PC-9 (cell line): ENCODE measurements around the gene CLEC16A. TPM values are rescaled to one million over a fixed set of nuclear protein-coding genes. Genes with fewer than 3 reads are reported as not detected.

Source experiments
- Bru-seq: library from RNA; stranded (reverse); fragments of 400-500 nt; gene quantifications from one replicate; lab custom pipeline; 2021; lab: Mats Ljungman, UMichigan
- BruChase-seq, 2 experiments: library from RNA; stranded (reverse); fragments of 400-500 nt; gene quantifications; one replicate each; lab custom pipeline; 2021; lab: Mats Ljungman, UMichigan
- BruUV-seq: library from RNA; stranded (reverse); fragments of 400-500 nt; replicated peaks from 2 replicates; lab custom pipeline; 2021; lab: Mats Ljungman, UMichigan
- CTCF ChIA-PET: fragments of 300-600 bp; sonication (Branson Sonifier 250); formaldehyde crosslinking; loops from one replicate; lab custom pipeline; 2022; ENCODE audit warnings: antibody characterized with exemption; lab: Charles Lee
- POLR2A ChIA-PET: fragments of 300-600 bp; sonication (Branson Sonifier 250); formaldehyde crosslinking; loops from one replicate; lab custom pipeline; 2022; ENCODE audit warnings: antibody characterized with exemption; ENCODE audit not compliant: unreplicated experiment; lab: Charles Lee
- DNase-seq, 2 experiments: peaks; one replicate each; pipeline versions ENCODE4 v3.0.0 to v3.0.0-alpha.2; 2015 to 2022; ENCODE audit warnings: mixed read lengths in 1 of 2
- H2AFZ ChIP-seq: fragments of 200-600 bp; sonication (generic); 2 replicates; pipeline ENCODE4 v1.8.1; 2017; ENCODE audit warnings: antibody characterized with exemption
- H3F3A ChIP-seq: fragments of 200-600 bp; sonication (generic); 2 replicates; pipeline ENCODE4 v1.8.1; 2017; ENCODE audit warnings: antibody characterized with exemption, mild to moderate bottlenecking, low read depth; ENCODE audit not compliant: insufficient read depth
- H3K27ac ChIP-seq: fragments of 200-600 bp; sonication (generic); 2 replicates; pipeline ENCODE4 v1.6.1; 2016; ENCODE audit warnings: mixed run types
- H3K27me3 ChIP-seq: fragments of 200-600 bp; sonication (generic); 2 replicates; pipeline ENCODE4 v1.6.1; 2016; ENCODE audit warnings: low read depth, mixed run types; ENCODE audit not compliant: insufficient read depth
- H3K36me3 ChIP-seq: fragments of 200-600 bp; sonication (generic); 2 replicates; pipeline ENCODE4 v1.6.1; 2016; ENCODE audit warnings: low read depth, mixed run types
- H3K4me1 ChIP-seq: fragments of 200-600 bp; sonication (generic); replicated peaks from 2 replicates; pipeline ENCODE4 v1.6.1; 2016; ENCODE audit warnings: mixed run types; ENCODE audit not compliant: insufficient read depth
- H3K4me2 ChIP-seq: fragments of 200-600 bp; sonication (generic); 2 replicates; pipeline ENCODE4 v1.6.1; 2017; ENCODE audit warnings: mixed run types
- H3K4me3 ChIP-seq: fragments of 200-600 bp; sonication (generic); 2 replicates; pipeline ENCODE4 v1.6.1; 2016; ENCODE audit warnings: mixed run types
- H3K79me2 ChIP-seq: fragments of 200-600 bp; sonication (generic); 2 replicates; pipeline ENCODE4 v1.6.1; 2017; ENCODE audit warnings: low read depth, mixed run types
- H3K9me2 ChIP-seq: fragments of 200-600 bp; sonication (generic); 2 replicates; pipeline ENCODE4 v1.8.1; 2017; ENCODE audit warnings: mild to moderate bottlenecking; ENCODE audit not compliant: insufficient read depth
- H3K9me3 ChIP-seq: fragments of 200-600 bp; sonication (generic); 2 replicates; pipeline ENCODE4 v1.8.1; 2016; ENCODE audit warnings: low read depth; ENCODE audit not compliant: insufficient read depth
- H4K20me1 ChIP-seq: fragments of 200-600 bp; sonication (generic); 2 replicates; pipeline ENCODE4 v1.8.1; 2017; ENCODE audit not compliant: insufficient read depth
- CTCF ChIP-seq: fragments of 200-600 bp; sonication (generic); conservative IDR thresholded peaks from 2 replicates; pipeline ENCODE4 v1.6.1; 2017; ENCODE audit warnings: mixed run types, antibody characterized with exemption, mild to moderate bottlenecking, moderate library complexity
- EZH2 ChIP-seq: fragments of 200-600 bp; sonication (generic); IDR thresholded peaks from 2 replicates; pipeline ENCODE4 v1.8.0; 2017; ENCODE audit warnings: antibody characterized with exemption, low read depth
- intact Hi-C: fragments of 100-400 bp; cut with micrococcal nuclease; formaldehyde crosslinking; loops from one replicate; pipeline ENCODE4 v1.10.0; 2022; ENCODE audit not compliant: unreplicated experiment
- long read RNA-seq: library from polyadenylated mRNA; stranded (forward); transcript quantifications from one replicate; pipeline ENCODE4 v2.0.0, GENCODE V29; 2022
- total RNA-seq: library from RNA; stranded (reverse); gene quantifications from 2 replicates; pipeline ENCODE4 v1.2.3, GENCODE V29; 2021

CLEC16A gene
- 34.9 and 45.0 TPM in 2 replicates for total RNA-seq
- percentile 69 among the genes with signal in this experiment for Bru-seq, nascent RNA
- BruChase-seq, experiment 1, labeled RNA remaining after a 2-hour chase: percentile 70 among the genes with signal in this experiment
- percentile 70 among the genes with signal in this experiment for BruChase-seq, experiment 2, labeled RNA remaining after a 6-hour chase
- long read RNA-seq, partial matches to known transcripts: 12 of 24 reads
- long read RNA-seq, other reads (novel, unspliced or antisense): 11 of 24 reads

GRCh38 chr16:10944249-10945064, at the start of gene CLEC16A:
Gene CLEC16A (plus strand): TSS chr16:10944564. CDS start chr16:10944718, 154 bp downstream.
- peaks cover 60% of the 10 kb centered on the region for H3K79me2 ChIP-seq

GRCh38 chr16:10895053-10895946, 49.1 kb upstream of the CLEC16A start:
- intact Hi-C loops: no loop called here
- H3K9me3 ChIP-seq: no peaks in the 10 kb centered on the region
- no peak overlapping the region for H3K27ac ChIP-seq
- H2AFZ ChIP-seq: no peak overlapping the region
- no peak overlapping the region for H3K4me3 ChIP-seq
- H3K27me3 ChIP-seq: peaks cover 16% of the 10 kb centered on the region
- no peaks in the 10 kb centered on the region for H3K36me3 ChIP-seq
- no peaks in the 10 kb centered on the region for H4K20me1 ChIP-seq
- DNase-seq: peak in 1 of 2 experiments; percentile 36
- H3F3A ChIP-seq: no peaks in the 10 kb centered on the region
- no peaks in the 10 kb centered on the region for H3K79me2 ChIP-seq
- POLR2A ChIA-PET: interaction anchor here (0.6 kb wide), 1 partner anchor 12 kb away, joined by 5 read pairs; no protein-coding TSS in a partner anchor
- no peak overlapping the region for H3K4me2 ChIP-seq
- H3K4me1 ChIP-seq: no peaks in the 10 kb centered on the region
- CTCF ChIA-PET: no interaction called here
- H3K9me2 ChIP-seq: no peaks in the 10 kb centered on the region
- no TSS peak for BruUV-seq
- TF ChIP-seq EZH2: no peak
- no peak for TF ChIP-seq CTCF

More at GRCh38 chr16:10944249-10945064, at the start of gene CLEC16A:
- Histone ChIP-seq H3F3A (no peaks in the 10 kb centered on the region), H4K20me1 (peaks cover 13% of the 10 kb centered on the region), H2AFZ (peak within 1 kb of the TSS; percentile 95), H3K9me3 (no peaks in the 10 kb centered on the region), H3K27me3 (no peaks in the 10 kb centered on the region), H3K36me3 (no peaks in the 10 kb centered on the region; the same call in 1 of the 2 replicates), H3K27ac (no peak within 1 kb of the TSS), H3K9me2 (no peaks in the 10 kb centered on the region), H3K4me3 (peak within 1 kb of the TSS; percentile 92), H3K4me1 (peaks cover 53% of the 10 kb centered on the region), H3K4me2 (peak within 1 kb of the TSS; percentile 97)
- ChIA-PET POLR2A (interaction anchor here (0.6 to 0.7 kb wide), 2 partner anchors 20 to 952 kb away, joined by 4 to 5 read pairs; no protein-coding TSS in a partner anchor), CTCF (interaction anchor here (0.6 to 1.0 kb wide), 3 partner anchors 174 to 430 kb away, joined by 4 to 7 read pairs (median 4); no protein-coding TSS in a partner anchor)
- TSS peak; percentile 42 for BruUV-seq
- intact Hi-C loops: no loop called here
- peak; percentile 87 to 99 for DNase-seq
- TF ChIP-seq CTCF (peak; percentile 29; the same call in 1 of the 2 replicates), EZH2 (no peak)

- Histone ChIP-seq H3K27me3 (peaks cover 19% of the 10 kb centered on the region), H3K9me2 (no peaks in the 10 kb centered on the region), H3K79me2 (no peaks in the 10 kb centered on the region), H3K27ac (no peak overlapping the region), H3F3A (no peaks in the 10 kb centered on the region), H3K36me3 (no peaks in the 10 kb centered on the region), H3K4me3 (no peak overlapping the region), H3K9me3 (no peaks in the 10 kb centered on the region), H4K20me1 (no peaks in the 10 kb centered on the region), H3K4me1 (no peaks in the 10 kb centered on the region), H3K4me2 (no peak overlapping the region), H2AFZ (no peak overlapping the region)
- intact Hi-C loops: no loop called here
- TF ChIP-seq CTCF: no peak
- TF ChIP-seq EZH2: no peak
- CTCF ChIA-PET: no interaction called here
- DNase-seq: no peak
- BruUV-seq: no TSS peak
- POLR2A ChIA-PET: no interaction called here
Measured at GRCh38 chr16:10896165-10896564, 48.2 kb upstream of the CLEC16A start.
